Amniotic stem cell (primary cell): ENCODE measurements around the gene BLID.

ENCODE experiments used
- DNase-seq: peaks from one replicate; lab custom pipeline; 2025; lab: John Stamatoyannopoulos, UW

The BLID gene

DNA sequence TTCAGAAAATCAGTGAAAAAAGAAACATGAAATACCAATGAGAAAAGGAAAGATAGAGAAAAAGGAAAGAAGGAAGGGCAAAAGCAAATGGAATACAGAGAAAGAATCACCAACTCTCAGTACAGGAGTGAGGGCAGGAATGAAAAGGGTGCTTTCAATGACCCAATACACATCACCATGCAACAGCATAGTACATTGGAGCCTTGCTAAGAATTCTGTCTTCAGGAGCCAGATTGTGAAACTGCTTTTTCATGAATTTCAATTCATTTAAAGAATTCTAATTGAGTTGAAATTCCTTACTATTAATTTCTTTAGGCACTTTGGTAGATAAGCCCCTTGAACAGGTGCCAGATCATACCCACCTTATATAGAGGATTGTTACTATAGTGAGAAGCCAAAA, 34.9 kb downstream of the BLID start:
- no peak for DNase-seq

- no peak for DNase-seq
These were observed 38.6 kb downstream of the BLID start for GRCh38 chr11:122077459-122077858.

GRCh38 chr11:122076512-122077120, 39.4 kb downstream of the BLID start:
- no peak for DNase-seq

- no peak for DNase-seq
These were observed 41.0 kb downstream of the BLID start for GRCh38 chr11:122075016-122075415.

GRCh38 chr11:122074022-122074421, 42.0 kb downstream of the BLID start:
- no peak for DNase-seq

DNA sequence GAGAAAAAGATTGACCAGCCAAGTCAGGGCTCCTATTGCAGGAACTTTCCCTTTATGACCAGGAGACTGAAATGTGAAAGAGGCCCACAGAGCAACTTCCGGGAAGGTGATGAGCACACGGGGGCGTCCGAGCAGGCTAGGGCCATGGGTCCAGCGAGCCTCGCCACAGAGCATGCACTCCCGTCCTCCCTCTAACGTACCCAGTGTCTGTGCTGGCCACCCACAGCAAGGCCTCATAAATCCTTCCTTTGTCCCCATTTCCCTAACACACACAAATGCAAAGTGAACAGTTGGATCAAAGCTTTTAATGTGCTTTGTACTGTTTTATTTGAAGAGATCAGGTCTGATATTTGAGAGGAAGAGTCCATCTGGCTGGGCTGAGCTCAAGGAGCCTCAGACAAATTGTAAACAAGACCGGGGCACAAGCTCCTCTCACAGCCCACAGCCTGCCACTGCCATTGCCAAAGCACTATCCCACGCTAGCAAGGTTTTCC, 44.3 kb downstream of the BLID start:
- DNase-seq = no peak

- DNase-seq = peak; percentile 61
These were observed 46.2 kb downstream of the BLID start for GRCh38 chr11:122069707-122070360.

GRCh38 chr11:122068837-122069236, 47.2 kb downstream of the BLID start:
- DNase-seq = no peak

DNA sequence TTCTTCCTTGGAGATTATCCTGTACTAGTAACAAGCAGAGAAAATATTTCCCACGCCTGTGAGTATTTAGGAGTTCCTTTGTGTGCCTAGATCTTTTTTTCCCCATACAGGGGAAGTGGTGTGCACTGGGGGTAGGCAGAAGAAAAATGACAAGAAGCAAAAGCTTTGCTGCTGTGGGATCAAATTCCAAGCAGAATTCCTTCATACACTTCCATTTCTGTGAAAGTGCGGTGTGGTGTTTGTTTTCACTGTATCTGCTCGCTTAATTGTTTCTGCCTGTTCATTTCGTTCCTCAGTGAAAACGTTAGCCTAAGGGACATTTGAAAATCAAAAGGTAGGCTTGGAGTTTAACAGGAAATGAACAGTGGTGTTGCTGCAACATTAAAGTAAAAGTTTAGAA, 47.9 kb downstream of the BLID start:
- DNase-seq = no peak
